ENCODE measurements around the gene TM9SF1.

GRCh38 chr14:24231263-24232120 is 36.3 kb upstream of the TM9SF1 start:
- TF ChIP-seq POLR2A (IDR thresholded peaks at IDR 0.05; ENCODE audit: insufficient read depth in 1 of 2, low read depth in 2 of 2, low read length in 2 of 2) (no peak), CTCF (CRISPR knock-in tag; IDR thresholded peaks at IDR 0.05) (no peak), HCFC1 (IDR thresholded peaks at IDR 0.05; ENCODE audit: low read depth, low read length) (no peak)
